ENCODE measurements around the gene LRRC47.

Gene LRRC47

GRCh38 chr1:3796215-3797061 is at the start of gene LRRC47:
Gene LRRC47 (minus strand): TSS chr1:3796498. CDS start chr1:3796476, 22 bp downstream.
- DNase-seq = peak; percentile 41

GRCh38 chr1:3842912-3843311 is 46.6 kb upstream of the LRRC47 start:
- no peak for DNase-seq

- DNase-seq = no peak
Observed at GRCh38 chr1:3841491-3841890, 45.2 kb upstream of the LRRC47 start.

- no peak for DNase-seq
Observed at GRCh38 chr1:3838788-3839187, 42.5 kb upstream of the LRRC47 start.

- DNase-seq = no peak
Observed at GRCh38 chr1:3837685-3838084, 41.4 kb upstream of the LRRC47 start.

- DNase-seq = no peak
Observed at GRCh38 chr1:3837200-3837599, 40.9 kb upstream of the LRRC47 start.

GRCh38 chr1:3836421-3836820 is 40.1 kb upstream of the LRRC47 start:
- no peak for DNase-seq

- DNase-seq = no peak
Observed at GRCh38 chr1:3834701-3835100, 38.4 kb upstream of the LRRC47 start.

- DNase-seq = no peak
Observed at GRCh38 chr1:3831689-3832088, 35.4 kb upstream of the LRRC47 start.

GRCh38 chr1:3828391-3828790 is 32.1 kb upstream of the LRRC47 start:
- no peak for DNase-seq

GRCh38 chr1:3827813-3828307 is 31.6 kb upstream of the LRRC47 start:
- no peak for DNase-seq

- no peak for DNase-seq
Observed at GRCh38 chr1:3825356-3825755, 29.1 kb upstream of the LRRC47 start.

GRCh38 chr1:3824650-3825049 is 28.4 kb upstream of the LRRC47 start:
- no peak for DNase-seq

- no peak for DNase-seq
Observed at GRCh38 chr1:3822421-3822820, 26.1 kb upstream of the LRRC47 start.

GRCh38 chr1:3821908-3822307 is 25.6 kb upstream of the LRRC47 start:
- no peak for DNase-seq

- DNase-seq = no peak
Observed at GRCh38 chr1:3821447-3821846, 25.1 kb upstream of the LRRC47 start.

- DNase-seq = no peak
Observed at GRCh38 chr1:3821004-3821403, 24.7 kb upstream of the LRRC47 start.

GRCh38 chr1:3820316-3820715 is 24.0 kb upstream of the LRRC47 start:
- DNase-seq = no peak

- no peak for DNase-seq
Observed at GRCh38 chr1:3819771-3820200, 23.5 kb upstream of the LRRC47 start.

GRCh38 chr1:3817821-3818597 is 21.7 kb upstream of the LRRC47 start:
- no peak for DNase-seq

- no peak for DNase-seq
Observed at GRCh38 chr1:3817138-3817740, 20.9 kb upstream of the LRRC47 start.

- no peak for DNase-seq
Observed at GRCh38 chr1:3816331-3817137, 20.2 kb upstream of the LRRC47 start.

All from NCI-H1417 treated with DMSO at 0.1 percent for 48 hours (cell line).